ENCODE data around the gene ODAD4.

GRCh38 chr17:41885733-41886132 lies 44.7 kb upstream of the ODAD4 start:
- TF ChIP-seq CTCF (IDR thresholded peaks at IDR 0.05) (no peak), POLR2A (IDR thresholded peaks at IDR 0.05) (no peak), POLR2AphosphoS5 (IDR thresholded peaks at IDR 0.05; ENCODE audit: insufficient read depth in 1 of 2, low read depth in 1 of 2) (no peak)
